ENCODE results near the gene SLC7A6OS. TPM values are rescaled to one million over a fixed set of nuclear protein-coding genes. Genes with fewer than 3 reads are reported as not detected.
"Not testable (repeated sequence)": the region's sequence is repeated elsewhere in the genome, so short reads cannot be mapped to it uniquely, and the experiment has no call there.

The SLC7A6OS gene
- total and polyA plus RNA-seq, 5 experiments from 2014 or later, result 18.8 to 52.0 (median 27.5) TPM

GRCh38 chr16:68291227-68291626 is 19.5 kb downstream of the SLC7A6OS start:
- peak overlapping the region; percentile 83 to 98 (median 94) for H3K27ac Mint-ChIP-seq
- POLR2A ChIA-PET, result interaction anchor here (34.3 to 40.3 kb wide), 2 partner anchors 4 to 16 kb away, joined by 1294 read pairs; partner anchors contain the start of genes PRMT7, SLC7A6 and SLC7A6OS
- peaks cover 50 to 85% (median 76%) of the 10 kb centered on the region in 4 donors for H3K4me1 Mint-ChIP-seq
- peak overlapping the region in 9 of 10 donors; percentile 50 to 87 (median 72) for H3K4me3 Mint-ChIP-seq
- H3K9me3 Mint-ChIP-seq, result no peaks in the 10 kb centered on the region
- ATAC-seq (no peak), DNase-seq (peak in 1 of 10 donors; percentile 30)
- H3K36me3 Mint-ChIP-seq, result peaks cover 5 to 84% (median 26%) of the 10 kb centered on the region in 3 donors
- no peaks in the 10 kb centered on the region for H3K27me3 Mint-ChIP-seq

- POLR2A ChIA-PET, result interaction anchor here (1.3 to 40.3 kb wide), 3 partner anchors 5 to 206 kb away, joined by 4 to 1294 read pairs (median 1294); partner anchors contain the start of genes NFATC3, PRMT7, SLC7A6 and SLC7A6OS
- Mint-ChIP-seq H3K27me3 (no peaks in the 10 kb centered on the region), H3K4me3 (peak overlapping the region; percentile 40 to 86 (median 64)), H3K36me3 (peaks cover 5 to 78% (median 26%) of the 10 kb centered on the region in 3 donors), H3K27ac (peak overlapping the region; percentile 83 to 98 (median 94)), H3K9me3 (no peaks in the 10 kb centered on the region), H3K4me1 (peaks cover 48 to 84% (median 82%) of the 10 kb centered on the region in 4 donors)
- ATAC-seq (no peak), DNase-seq (peak in 1 of 10 donors; percentile 37)
Measured at GRCh38 chr16:68290450-68290849, 20.3 kb downstream of the SLC7A6OS start.

DNA sequence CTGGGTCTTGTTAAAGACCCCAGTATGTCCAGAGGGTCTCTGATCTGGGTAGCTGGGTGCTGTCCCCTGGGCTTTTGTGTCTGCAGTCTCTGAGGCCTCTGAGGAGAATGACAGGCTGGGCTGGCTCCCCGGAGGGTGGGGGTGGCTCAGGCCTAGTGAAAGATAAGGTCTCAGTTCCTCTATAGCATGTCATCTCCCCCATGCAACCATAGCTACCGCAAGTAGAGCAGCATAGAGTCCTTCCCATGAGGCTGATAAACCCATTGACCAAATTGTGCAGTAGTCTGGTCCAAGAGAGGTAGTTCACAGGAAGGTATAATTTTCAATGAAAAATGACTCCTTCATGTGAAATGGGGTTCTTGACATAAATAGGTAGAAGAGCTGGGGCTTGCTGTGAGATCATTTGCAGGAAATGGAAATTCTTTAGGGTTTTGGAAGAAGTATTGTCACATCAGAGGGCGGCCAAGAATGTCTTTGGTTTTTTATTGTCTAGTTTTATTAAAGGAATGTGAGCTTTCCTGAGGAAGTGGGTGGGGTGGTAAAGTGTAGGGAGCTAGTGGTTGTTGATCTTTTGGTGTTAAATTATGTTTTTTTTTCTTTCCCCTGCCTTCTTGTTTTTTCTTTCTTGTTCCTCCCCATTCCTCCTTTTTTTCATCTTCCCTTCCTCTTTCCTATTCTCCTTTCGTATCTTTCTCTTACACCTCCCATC is 21.0 kb downstream of the SLC7A6OS start:
- H3K9me3 Mint-ChIP-seq, result no peaks in the 10 kb centered on the region
- DNase-seq, result peak in 6 of 10 donors; percentile 39 to 73 (median 44)

GRCh38 chr16:68289202-68289601 is 21.5 kb downstream of the SLC7A6OS start:
- H3K36me3 Mint-ChIP-seq, result peaks cover 5 to 69% (median 24%) of the 10 kb centered on the region in 3 donors
- H3K27ac Mint-ChIP-seq, result peak overlapping the region; percentile 83 to 98 (median 94)
- no peak for ATAC-seq
- DNase-seq, result no peak
- H3K4me3 Mint-ChIP-seq, result peak overlapping the region; percentile 36 to 86 (median 64)
- H3K4me1 Mint-ChIP-seq, result peaks cover 54 to 92% (median 92%) of the 10 kb centered on the region in 4 donors
- no peaks in the 10 kb centered on the region for H3K9me3 Mint-ChIP-seq
- no peaks in the 10 kb centered on the region for H3K27me3 Mint-ChIP-seq
- POLR2A ChIA-PET, result interaction anchor here (0.8 to 40.3 kb wide), 3 partner anchors 6 to 204 kb away, joined by 3 to 1294 read pairs (median 1294); partner anchors contain the start of genes NFATC3, PRMT7, SLC7A6 and SLC7A6OS

More for the DNA sequence above, 21.0 kb downstream of the SLC7A6OS start:
- Mint-ChIP-seq H3K27me3 (no peaks in the 10 kb centered on the region), H3K27ac (peak overlapping the region; percentile 83 to 98 (median 94)), H3K36me3 (peaks cover 5 to 74% (median 24%) of the 10 kb centered on the region in 3 donors), H3K4me1 (peaks cover 51 to 90% (median 89%) of the 10 kb centered on the region in 4 donors), H3K4me3 (peak overlapping the region; percentile 40 to 86 (median 64))
- ATAC-seq, result peak; percentile 57
- POLR2A ChIA-PET, result interaction anchor here (0.8 to 40.3 kb wide), 4 partner anchors 6 to 205 kb away, joined by 3 to 1294 read pairs (median 649); partner anchors contain the start of genes NFATC3, PRMT7, SLC7A6 and SLC7A6OS

GRCh38 chr16:68288796-68289195 is 21.9 kb downstream of the SLC7A6OS start:
- peak overlapping the region; percentile 83 to 98 (median 95) for H3K27ac Mint-ChIP-seq
- not testable (repeated sequence) for DNase-seq, H3K27me3 Mint-ChIP-seq, ATAC-seq, H3K9me3 Mint-ChIP-seq
- H3K36me3 Mint-ChIP-seq, result peaks cover 5 to 65% (median 24%) of the 10 kb centered on the region in 3 donors
- H3K4me1 Mint-ChIP-seq, result peaks cover 53 to 94% (median 91%) of the 10 kb centered on the region in 4 donors
- peak overlapping the region in 7 of 10 donors; percentile 8 to 86 (median 65) for H3K4me3 Mint-ChIP-seq
- POLR2A ChIA-PET, result interaction anchor here (0.7 to 40.3 kb wide), 4 partner anchors 7 to 204 kb away, joined by 3 to 1294 read pairs (median 649); partner anchors contain the start of genes NFATC3, PRMT7, SLC7A6 and SLC7A6OS

GRCh38 chr16:68288252-68288650 is 22.5 kb downstream of the SLC7A6OS start:
- Mint-ChIP-seq H3K4me3 (peak overlapping the region; percentile 64 to 90 (median 84)), H3K27ac (peak overlapping the region; percentile 83 to 98 (median 94)), H3K36me3 (peaks cover 0 to 59% (median 20%) of the 10 kb centered on the region in 3 donors), H3K9me3 (no peaks in the 10 kb centered on the region), H3K27me3 (no peaks in the 10 kb centered on the region), H3K4me1 (peaks cover 54 to 95% (median 91%) of the 10 kb centered on the region in 4 donors)
- DNase-seq (no peak), ATAC-seq (no peak)
- POLR2A ChIA-PET, result interaction anchor here (0.6 to 40.3 kb wide), 6 partner anchors 7 to 203 kb away, joined by 3 to 1294 read pairs (median 4); partner anchors contain the start of genes NFATC3, PRMT7, SLC7A6 and SLC7A6OS

GRCh38 chr16:68287276-68288251 is 23.2 kb downstream of the SLC7A6OS start:
- POLR2A ChIA-PET, result interaction anchor here (0.6 to 40.3 kb wide), 9 partner anchors 8 to 1416 kb away, joined by 3 to 1294 read pairs (median 3); partner anchors contain the start of genes NFATC3, PLA2G15, PRMT7 and SLC7A6
- Mint-ChIP-seq H3K4me3 (peak overlapping the region; percentile 64 to 90 (median 84)), H3K4me1 (peaks cover 60 to 98% (median 93%) of the 10 kb centered on the region in 4 donors), H3K36me3 (peaks cover 0 to 57% (median 20%) of the 10 kb centered on the region in 3 donors), H3K27ac (peak overlapping the region; percentile 83 to 98 (median 94)), H3K27me3 (no peaks in the 10 kb centered on the region), H3K9me3 (no peaks in the 10 kb centered on the region)
- ATAC-seq (peak; percentile 43 to 65), DNase-seq (peak in 6 of 10 donors; percentile 27 to 79 (median 61))

- H3K4me1 Mint-ChIP-seq, result peaks cover 58 to 99% (median 93%) of the 10 kb centered on the region in 4 donors
- POLR2A ChIA-PET, result interaction anchor here (0.6 to 40.3 kb wide), 14 partner anchors 9 to 1414 kb away, joined by 3 to 1294 read pairs (median 5); partner anchors contain the start of genes NFATC3, PLA2G15, PRMT7 and PSMB10
- H3K9me3 Mint-ChIP-seq, result no peaks in the 10 kb centered on the region
- peak overlapping the region; percentile 74 to 90 (median 84) for H3K4me3 Mint-ChIP-seq
- ATAC-seq, result peak; percentile 43 to 65
- peak in 6 of 10 donors; percentile 30 to 73 (median 64) for DNase-seq
- peaks cover 0 to 58% (median 23%) of the 10 kb centered on the region in 3 donors for H3K36me3 Mint-ChIP-seq
- no peaks in the 10 kb centered on the region for H3K27me3 Mint-ChIP-seq
- peak overlapping the region; percentile 83 to 98 (median 91) for H3K27ac Mint-ChIP-seq
Measured at GRCh38 chr16:68286153-68287074, 24.3 kb downstream of the SLC7A6OS start.

GRCh38 chr16:68285683-68286082 is 25.1 kb downstream of the SLC7A6OS start:
- ATAC-seq (no peak), DNase-seq (no peak)
- no peaks in the 10 kb centered on the region for H3K27me3 Mint-ChIP-seq
- H3K4me3 Mint-ChIP-seq, result peak overlapping the region; percentile 74 to 90 (median 84)
- H3K27ac Mint-ChIP-seq, result peak overlapping the region; percentile 83 to 98 (median 91)
- peaks cover 60 to 99% (median 93%) of the 10 kb centered on the region in 4 donors for H3K4me1 Mint-ChIP-seq
- H3K9me3 Mint-ChIP-seq, result no peaks in the 10 kb centered on the region
- POLR2A ChIA-PET, result interaction anchor here (0.7 to 40.3 kb wide), 8 partner anchors 10 to 442 kb away, joined by 3 to 1294 read pairs (median 8); partner anchors contain the start of genes NFATC3, PRMT7, PSMB10 and SLC7A6
- H3K36me3 Mint-ChIP-seq, result peaks cover 0 to 58% (median 18%) of the 10 kb centered on the region in 3 donors

DNA sequence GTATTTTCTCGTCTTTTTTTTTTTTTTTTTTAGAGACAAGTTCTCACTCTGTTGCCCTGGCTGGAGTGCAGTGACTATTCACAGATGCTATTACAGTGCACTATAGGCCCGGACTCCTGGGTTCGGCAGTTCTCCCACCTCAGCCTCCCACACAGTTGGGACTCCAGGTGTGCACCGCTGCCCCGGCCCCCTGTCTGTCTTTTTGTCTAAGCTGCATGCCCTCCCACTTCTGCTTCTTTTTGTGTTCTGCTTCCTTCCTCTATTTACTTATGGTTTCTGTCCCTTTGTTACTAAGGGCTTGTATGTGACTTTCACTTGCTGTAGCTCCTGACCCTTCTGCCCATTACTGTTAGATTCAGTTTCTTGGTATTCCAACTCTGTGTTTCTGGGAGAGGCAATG is 25.9 kb downstream of the SLC7A6OS start:
- Mint-ChIP-seq H3K4me3 (peak overlapping the region; percentile 74 to 90 (median 84)), H3K4me1 (peaks cover 58 to 96% (median 90%) of the 10 kb centered on the region in 4 donors), H3K27me3 (no peaks in the 10 kb centered on the region), H3K9me3 (no peaks in the 10 kb centered on the region), H3K36me3 (peaks cover 0 to 55% (median 14%) of the 10 kb centered on the region in 3 donors), H3K27ac (peak overlapping the region; percentile 86 to 98 (median 91))
- ATAC-seq (peak in 1 of 2 donors; percentile 6), DNase-seq (peak in 2 of 10 donors; percentile 31 to 61)
- POLR2A ChIA-PET, result interaction anchor here (0.7 to 40.3 kb wide), 7 partner anchors 9 to 442 kb away, joined by 3 to 1294 read pairs (median 5); partner anchors contain the start of genes NFATC3, PLA2G15, PRMT7 and SLC7A6
